HFF-Myc (cell line): ENCODE results near the gene TTLL3.
A peak's percentile ranks its signal among the peaks of the same experiment; 100 is the strongest.
"Not testable (repeated sequence)": the region's sequence is repeated elsewhere in the genome, so short reads cannot be mapped to it uniquely, and the experiment has no call there.

Experiments
- DNase-seq: peaks from one replicate; pipeline ENCODE4 v3.0.0-alpha.2; 2011; ENCODE audit warnings: low read depth; ENCODE audit errors: extremely low read depth
- H3K4me3 ChIP-seq: replicated peaks from 2 replicates; pipeline ENCODE4 v1.5.1; 2011; ENCODE audit warnings: low read depth, mild to moderate bottlenecking, control low read depth, low read length
- CTCF ChIP-seq: IDR thresholded peaks from 2 replicates; pipeline ENCODE4 v1.5.1; 2012; ENCODE audit warnings: mild to moderate bottlenecking, low read depth, low read length, control low read depth; ENCODE audit errors: missing control alignments

TTLL3 gene

GRCh38 chr3:9848860-9849259 lies 38.8 kb downstream of the TTLL3 start:
- not testable (repeated sequence) for H3K4me3 ChIP-seq, DNase-seq
- peak; percentile 47 for TF ChIP-seq CTCF

- not testable (repeated sequence) for DNase-seq, H3K4me3 ChIP-seq
Measured at GRCh38 chr3:9851383-9851782, 41.3 kb downstream of the TTLL3 start.

GRCh38 chr3:9851926-9852325 lies 41.9 kb downstream of the TTLL3 start:
- DNase-seq, result not testable (repeated sequence)

GRCh38 chr3:9852528-9852927 lies 42.5 kb downstream of the TTLL3 start:
- H3K4me3 ChIP-seq, result no peak overlapping the region
- no peak for TF ChIP-seq CTCF
- DNase-seq, result no peak

More at GRCh38 chr3:9851926-9852325, 41.9 kb downstream of the TTLL3 start:
- H3K4me3 ChIP-seq, result not testable (repeated sequence)

- not testable (repeated sequence) for DNase-seq, H3K4me3 ChIP-seq
Measured at GRCh38 chr3:9854291-9854940, 44.4 kb downstream of the TTLL3 start.

- no peak for DNase-seq
- no peak for TF ChIP-seq CTCF
- no peak overlapping the region for H3K4me3 ChIP-seq
Measured at GRCh38 chr3:9855594-9855993, 45.5 kb downstream of the TTLL3 start.

- no peak for TF ChIP-seq CTCF
- no peak overlapping the region for H3K4me3 ChIP-seq
- no peak for DNase-seq
Measured at GRCh38 chr3:9859530-9860025, 49.5 kb downstream of the TTLL3 start.

GRCh38 chr3:9861201-9861600 lies 51.1 kb downstream of the TTLL3 start:
- no peak for DNase-seq
- no peak for TF ChIP-seq CTCF
- no peak overlapping the region for H3K4me3 ChIP-seq
